Gastrocnemius medialis (tissue), 4 donors: ENCODE measurements around the gene KIRREL1. TPM values are rescaled to one million over a fixed set of nuclear protein-coding genes. Genes with fewer than 3 reads are reported as not detected.

Experiments
- ATAC-seq, 2 donors: fragments of 150-250 bp; one replicate each; pipeline ENCODE4 v1.9.1; 2016
- DNase-seq, 2 donors: peaks; one replicate each; pipeline ENCODE4 v3.0.0-alpha.2; 2019
- H3K27ac ChIP-seq, 4 donors: fragments of 200-600 bp; sonication (generic); 1 replicate in 1 of 4; 2 replicates in 3 of 4; pipeline ENCODE4 v1.5.1; 2016 to 2018; ENCODE audit warnings: mild to moderate bottlenecking in 2 of 4, moderate library complexity in 1 of 4
- H3K27me3 ChIP-seq, 3 donors: fragments of 200-600 bp; sonication (generic) in 2 of 3; 1 replicate in 1 of 3; 2 replicates in 2 of 3; pipeline versions ENCODE4 v1.5.1 to v1.6.0; 2016 to 2019; ENCODE audit warnings: mild to moderate bottlenecking in 1 of 3, moderate library complexity in 1 of 3
- H3K36me3 ChIP-seq, 2 donors: fragments of 200-600 bp; sonication (generic) in 1 of 2; one replicate each; pipeline ENCODE4 v1.5.1; 2017 to 2018
- H3K4me1 ChIP-seq, 2 donors: fragments of 200-600 bp; sonication (generic) in 1 of 2; one replicate each; pipeline ENCODE4 v1.5.1; 2016 to 2017; ENCODE audit warnings: mild to moderate bottlenecking in 2 of 2
- H3K4me3 ChIP-seq, 4 donors: fragments of 200-600 bp; sonication (generic) in 3 of 4; 1 replicate in 1 of 4; 2 replicates in 3 of 4; pipeline ENCODE4 v1.5.1; 2016 to 2019; ENCODE audit warnings: mild to moderate bottlenecking in 2 of 4
- H3K9me3 ChIP-seq, 3 donors: fragments of 200-600 bp; sonication (generic) in 2 of 3; 1 replicate in 1 of 3; 2 replicates in 2 of 3; pipeline ENCODE4 v1.5.1; 2016 to 2019
- CTCF ChIP-seq, 5 experiments: fragments of 450-650 bp in 3 of 5; fragments of 200-600 bp in 2 of 5; sonication (generic) in 2 of 5; IDR thresholded peaks in 4 of 5; conservative IDR thresholded peaks in 1 of 5; 1 replicate in 4 of 5; 2 replicates in 1 of 5; pipeline ENCODE4 v1.5.1; 2016 to 2019; ENCODE audit warnings: antibody characterized with exemption in 5 of 5, mild to moderate bottlenecking in 3 of 5, moderate library complexity in 3 of 5
- POLR2A ChIP-seq, 2 donors: fragments of 450-650 bp; IDR thresholded peaks; one replicate each; pipeline ENCODE4 v1.6.1; 2017; ENCODE audit warnings: antibody characterized with exemption in 2 of 2, mild to moderate bottlenecking in 2 of 2, moderate library complexity in 2 of 2
- in situ Hi-C, 4 donors: fragments of 200-750 bp; cut with MboI; loops; one replicate each; pipeline versions ENCODE4 v1.15.0 to v1.8.0; 2017; ENCODE audit warnings: low sequenced_read_pairs in 4 of 4
- intact Hi-C: fragments of 100-400 bp; cut with DNase I; formaldehyde crosslinking; loops from one replicate; pipeline ENCODE4 v1.15.1; 2023; ENCODE audit warnings: low total_unique reads
- total RNA-seq, 4 donors: library from RNA; depleted of rRNA; stranded (reverse); fragments of >200 nt; gene quantifications; one replicate each; pipeline versions ENCODE4 v1.1.0 to v1.2.3, GENCODE V29; 2016

The KIRREL1 gene
- total RNA-seq, 4 donors from 2014 or later: 2.8 to 15.1 (median 6.6) TPM

GRCh38 chr1:157966031-157966537 is 27.4 kb upstream of the KIRREL1 start:
- H3K9me3 ChIP-seq: no peaks in the 10 kb centered on the region
- no peak for ATAC-seq
- DNase-seq: no peak
- TF ChIP-seq CTCF (IDR thresholded peaks at IDR 0.05 in 4 of 5, conservative IDR thresholded peaks at IDR 0.05 in 1 of 5) (no peak), POLR2A (IDR thresholded peaks at IDR 0.05) (no peak)
- H3K4me1 ChIP-seq: peaks cover 2 to 7% of the 10 kb centered on the region in 2 donors
- in situ Hi-C loops (loop anchor here in 2 of 4 donors (10.0 to 25.0 kb wide), 4 partner anchors 129 to 1029 kb away; a partner anchor contains a TSS), intact Hi-C loops (loop anchor here (10.0 kb wide), 1 partner anchor 1029 kb away; no protein-coding TSS in a partner anchor)
- no peak overlapping the region for H3K4me3 ChIP-seq
- H3K36me3 ChIP-seq: no peaks in the 10 kb centered on the region
- H3K27me3 ChIP-seq: peaks cover 0 to 3% (median 0%) of the 10 kb centered on the region in 3 donors
- H3K27ac ChIP-seq: no peak overlapping the region

GRCh38 chr1:157967205-157967604 is 26.2 kb upstream of the KIRREL1 start:
- no peak for TF ChIP-seq POLR2A (IDR thresholded peaks at IDR 0.05)
- TF ChIP-seq CTCF (IDR thresholded peaks at IDR 0.05 in 4 of 5, conservative IDR thresholded peaks at IDR 0.05 in 1 of 5): no peak
- H3K4me3 ChIP-seq: no peak overlapping the region
- intact Hi-C loops: loop anchor here (10.0 kb wide), 1 partner anchor 1028 kb away; no protein-coding TSS in a partner anchor
- H3K9me3 ChIP-seq: no peaks in the 10 kb centered on the region
- no peaks in the 10 kb centered on the region for H3K27me3 ChIP-seq
- peaks cover 2 to 7% of the 10 kb centered on the region in 2 donors for H3K4me1 ChIP-seq
- DNase-seq: no peak
- H3K36me3 ChIP-seq: no peaks in the 10 kb centered on the region
- in situ Hi-C loops: loop anchor here in 2 of 4 donors (10.0 to 25.0 kb wide), 4 partner anchors 128 to 1028 kb away; a partner anchor contains a TSS
- H3K27ac ChIP-seq: no peak overlapping the region
- ATAC-seq: no peak

- TF ChIP-seq CTCF (IDR thresholded peaks at IDR 0.05 in 4 of 5, conservative IDR thresholded peaks at IDR 0.05 in 1 of 5): no peak
- TF ChIP-seq POLR2A (IDR thresholded peaks at IDR 0.05): no peak
- Histone ChIP-seq H3K27ac (peak overlapping the region; percentile 12 to 54 (median 32)), H3K4me3 (no peak overlapping the region), H3K9me3 (no peaks in the 10 kb centered on the region), H3K36me3 (no peaks in the 10 kb centered on the region), H3K27me3 (no peaks in the 10 kb centered on the region), H3K4me1 (peaks cover 2 to 7% of the 10 kb centered on the region in 2 donors)
- peak; percentile 57 to 75 for ATAC-seq
- intact Hi-C loops: loop anchor here (10.0 kb wide), 1 partner anchor 1026 kb away; no protein-coding TSS in a partner anchor
- peak; percentile 16 to 59 for DNase-seq
- in situ Hi-C loops: loop anchor here in 2 of 4 donors (10.0 to 25.0 kb wide), 4 partner anchors 126 to 1026 kb away; a partner anchor contains a TSS
Measured at GRCh38 chr1:157968508-157968907, 24.9 kb upstream of the KIRREL1 start.

GRCh38 chr1:157968946-157969345 is 24.5 kb upstream of the KIRREL1 start:
- in situ Hi-C loops (loop anchor here in 2 of 4 donors (10.0 to 25.0 kb wide), 4 partner anchors 126 to 1026 kb away; a partner anchor contains a TSS), intact Hi-C loops (loop anchor here (10.0 kb wide), 1 partner anchor 1026 kb away; no protein-coding TSS in a partner anchor)
- ATAC-seq: peak; percentile 23 to 51

More at GRCh38 chr1:157968946-157969345, 24.5 kb upstream of the KIRREL1 start:
- Histone ChIP-seq H3K36me3 (no peaks in the 10 kb centered on the region), H3K4me1 (peaks cover 2 to 7% of the 10 kb centered on the region in 2 donors), H3K9me3 (no peaks in the 10 kb centered on the region), H3K27me3 (no peaks in the 10 kb centered on the region), H3K4me3 (no peak overlapping the region), H3K27ac (peak overlapping the region; percentile 12 to 54 (median 32))
- no peak for TF ChIP-seq CTCF (IDR thresholded peaks at IDR 0.05 in 4 of 5, conservative IDR thresholded peaks at IDR 0.05 in 1 of 5)
- TF ChIP-seq POLR2A (IDR thresholded peaks at IDR 0.05): no peak
- no peak for DNase-seq
